Tibial nerve (tissue), 4 donors: ENCODE data around the gene PLEKHF1.
A peak's percentile ranks its signal among the peaks of the same experiment; 100 is the strongest.

ENCODE experiments used
- CTCF ChIP-seq, 5 experiments: fragments of 200-600 bp in 3 of 5; fragments of 450-650 bp in 2 of 5; sonication (generic) in 3 of 5; IDR thresholded peaks; one replicate each; pipeline ENCODE4 v1.5.1; 2016 to 2019; ENCODE audit warnings: antibody characterized with exemption in 5 of 5, mild to moderate bottlenecking in 3 of 5, moderate library complexity in 2 of 5
- EP300 ChIP-seq, 2 donors: sonication (generic); formaldehyde crosslinking; IDR thresholded peaks; one replicate each; pipeline ENCODE4 v1.6.1; 2017; ENCODE audit warnings: antibody characterized with exemption in 2 of 2, mild to moderate bottlenecking in 1 of 2
- POLR2A ChIP-seq, 2 donors: fragments of 450-650 bp; IDR thresholded peaks; one replicate each; pipeline ENCODE4 v1.6.1; 2017; ENCODE audit warnings: antibody characterized with exemption in 2 of 2, mild to moderate bottlenecking in 2 of 2, moderate library complexity in 2 of 2

GRCh38 chr19:29676586-29676985 is 11.3 kb downstream of the PLEKHF1 start:
- TF ChIP-seq CTCF (IDR thresholded peaks at IDR 0.05) = no peak
- no peak for TF ChIP-seq POLR2A (IDR thresholded peaks at IDR 0.05)
- peak in 1 of 2 donors; percentile 7 for TF ChIP-seq EP300 (IDR thresholded peaks at IDR 0.05)
